ENCODE data around the gene NXNL2.

DNA sequence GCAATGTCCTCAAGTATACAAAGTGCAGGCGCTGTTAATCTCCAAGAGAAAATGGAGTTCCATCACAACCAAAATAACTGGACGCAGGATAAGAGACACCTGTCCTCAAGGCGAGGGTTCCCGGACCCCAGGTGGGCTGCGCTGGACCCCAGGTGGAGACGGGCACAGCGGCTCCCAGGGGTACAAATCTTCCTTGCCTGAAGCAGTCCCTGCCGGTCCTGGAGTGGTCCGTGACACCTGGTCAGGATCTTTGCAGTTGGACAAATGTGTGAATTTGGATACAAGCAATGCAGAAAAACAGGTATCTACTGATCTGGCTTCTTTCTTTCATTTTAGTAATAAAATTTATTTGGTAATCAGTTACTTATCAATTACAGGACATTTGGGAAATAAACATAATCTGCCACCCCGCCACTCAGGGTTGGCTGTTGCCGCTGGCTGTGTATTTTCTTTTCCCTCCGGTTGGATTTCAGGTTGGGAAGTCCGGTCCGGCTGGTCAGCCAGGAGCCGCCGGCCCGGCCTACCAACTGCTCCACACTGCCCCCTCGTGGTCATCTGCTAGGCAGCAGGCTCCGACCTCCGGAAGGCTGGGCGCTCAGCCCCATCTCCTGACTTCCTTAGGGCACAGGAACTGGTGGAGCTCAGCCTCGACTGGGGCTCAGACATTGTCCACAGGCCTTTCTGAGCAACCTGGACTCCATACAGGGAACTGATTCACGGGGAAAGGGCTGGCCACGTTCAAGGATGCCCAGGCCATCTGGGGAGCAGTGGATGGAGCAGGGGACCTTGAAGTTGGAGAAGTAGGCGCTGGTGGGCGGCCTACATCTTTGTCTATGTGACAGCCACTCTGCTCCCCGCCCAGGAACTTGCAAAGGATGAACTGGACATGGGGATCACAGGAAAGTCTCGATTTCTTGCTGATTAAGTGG is 43.4 kb downstream of the NXNL2 start:
- TF ChIP-seq, protein P1, sequence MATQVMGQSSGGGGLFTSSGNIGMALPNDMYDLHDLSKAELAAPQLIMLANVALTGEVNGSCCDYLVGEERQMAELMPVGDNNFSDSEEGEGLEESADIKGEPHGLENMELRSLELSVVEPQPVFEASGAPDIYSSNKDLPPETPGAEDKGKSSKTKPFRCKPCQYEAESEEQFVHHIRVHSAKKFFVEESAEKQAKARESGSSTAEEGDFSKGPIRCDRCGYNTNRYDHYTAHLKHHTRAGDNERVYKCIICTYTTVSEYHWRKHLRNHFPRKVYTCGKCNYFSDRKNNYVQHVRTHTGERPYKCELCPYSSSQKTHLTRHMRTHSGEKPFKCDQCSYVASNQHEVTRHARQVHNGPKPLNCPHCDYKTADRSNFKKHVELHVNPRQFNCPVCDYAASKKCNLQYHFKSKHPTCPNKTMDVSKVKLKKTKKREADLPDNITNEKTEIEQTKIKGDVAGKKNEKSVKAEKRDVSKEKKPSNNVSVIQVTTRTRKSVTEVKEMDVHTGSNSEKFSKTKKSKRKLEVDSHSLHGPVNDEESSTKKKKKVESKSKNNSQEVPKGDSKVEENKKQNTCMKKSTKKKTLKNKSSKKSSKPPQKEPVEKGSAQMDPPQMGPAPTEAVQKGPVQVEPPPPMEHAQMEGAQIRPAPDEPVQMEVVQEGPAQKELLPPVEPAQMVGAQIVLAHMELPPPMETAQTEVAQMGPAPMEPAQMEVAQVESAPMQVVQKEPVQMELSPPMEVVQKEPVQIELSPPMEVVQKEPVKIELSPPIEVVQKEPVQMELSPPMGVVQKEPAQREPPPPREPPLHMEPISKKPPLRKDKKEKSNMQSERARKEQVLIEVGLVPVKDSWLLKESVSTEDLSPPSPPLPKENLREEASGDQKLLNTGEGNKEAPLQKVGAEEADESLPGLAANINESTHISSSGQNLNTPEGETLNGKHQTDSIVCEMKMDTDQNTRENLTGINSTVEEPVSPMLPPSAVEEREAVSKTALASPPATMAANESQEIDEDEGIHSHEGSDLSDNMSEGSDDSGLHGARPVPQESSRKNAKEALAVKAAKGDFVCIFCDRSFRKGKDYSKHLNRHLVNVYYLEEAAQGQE (IDR thresholded peaks at IDR 0.05; ENCODE audit: insufficient read depth in 1 of 2, low read depth in 2 of 2, low read length in 2 of 2) = no peak
- TF ChIP-seq POLR2AphosphoS5 (IDR thresholded peaks at IDR 0.05; ENCODE audit: low read depth, low read length) = no peak
- no peak for TF ChIP-seq TAF1 (IDR thresholded peaks at IDR 0.05; ENCODE audit: borderline replicate concordance, insufficient read depth, low read length)
- TF ChIP-seq SIN3A (IDR thresholded peaks at IDR 0.05; ENCODE audit: borderline replicate concordance, insufficient read depth, low read length) = no peak

Data from PFSK-1 (cell line).